ENCODE measurements around the gene ZNF546.

The ZNF546 gene

GRCh38 chr19:39993605-39994004 is 3.3 kb upstream of the ZNF546 start:
- no peaks in the 10 kb centered on the region for H3K27me3 ChIP-seq (ENCODE audit: control insufficient read depth, insufficient read depth, low read length)
- peaks cover 6% of the 10 kb centered on the region for H3K9me3 ChIP-seq (ENCODE audit: control insufficient read depth, insufficient read depth, low read length)
- H3K4me3 ChIP-seq (ENCODE audit: low read depth, low read length): no peak overlapping the region
- H3K9ac ChIP-seq (ENCODE audit: low read depth, low read length): no peak overlapping the region
- H3K36me3 ChIP-seq (ENCODE audit: control insufficient read depth, insufficient read depth, low read length): no peaks in the 10 kb centered on the region
- H3K4me1 ChIP-seq (ENCODE audit: control insufficient read depth, insufficient read depth, low read length): no peaks in the 10 kb centered on the region

- Histone ChIP-seq H3K4me3 (ENCODE audit: low read depth, low read length) (no peak overlapping the region), H3K36me3 (ENCODE audit: control insufficient read depth, insufficient read depth, low read length) (no peaks in the 10 kb centered on the region)
Measured at GRCh38 chr19:39994361-39994760, 2.5 kb upstream of the ZNF546 start.

GRCh38 chr19:39995794-39996193 is 1.1 kb upstream of the ZNF546 start:
- Histone ChIP-seq H3K27me3 (ENCODE audit: control insufficient read depth, insufficient read depth, low read length) (no peaks in the 10 kb centered on the region), H3K4me3 (ENCODE audit: low read depth, low read length) (peak overlapping the region; percentile 95), H3K36me3 (ENCODE audit: control insufficient read depth, insufficient read depth, low read length) (no peaks in the 10 kb centered on the region), H3K4me1 (ENCODE audit: control insufficient read depth, insufficient read depth, low read length) (no peaks in the 10 kb centered on the region), H3K9me3 (ENCODE audit: control insufficient read depth, insufficient read depth, low read length) (peaks cover 6% of the 10 kb centered on the region), H3K9ac (ENCODE audit: low read depth, low read length) (no peak overlapping the region)

More at GRCh38 chr19:39994361-39994760, 2.5 kb upstream of the ZNF546 start:
- Histone ChIP-seq H3K9me3 (ENCODE audit: control insufficient read depth, insufficient read depth, low read length) (peaks cover 6% of the 10 kb centered on the region), H3K27me3 (ENCODE audit: control insufficient read depth, insufficient read depth, low read length) (no peaks in the 10 kb centered on the region), H3K4me1 (ENCODE audit: control insufficient read depth, insufficient read depth, low read length) (no peaks in the 10 kb centered on the region), H3K9ac (ENCODE audit: low read depth, low read length) (no peak overlapping the region)

GRCh38 chr19:39996218-39996810 is 546 bp upstream of the ZNF546 start:
- peak overlapping the region; percentile 70 for H3K9ac ChIP-seq (ENCODE audit: low read depth, low read length)
- no peaks in the 10 kb centered on the region for H3K36me3 ChIP-seq (ENCODE audit: control insufficient read depth, insufficient read depth, low read length)
- peak overlapping the region; percentile 95 for H3K4me3 ChIP-seq (ENCODE audit: low read depth, low read length)
- H3K27me3 ChIP-seq (ENCODE audit: control insufficient read depth, insufficient read depth, low read length): no peaks in the 10 kb centered on the region
- H3K4me1 ChIP-seq (ENCODE audit: control insufficient read depth, insufficient read depth, low read length): no peaks in the 10 kb centered on the region
- H3K9me3 ChIP-seq (ENCODE audit: control insufficient read depth, insufficient read depth, low read length): peaks cover 6% of the 10 kb centered on the region

- Histone ChIP-seq H3K9ac (ENCODE audit: low read depth, low read length) (no peak overlapping the region), H3K9me3 (ENCODE audit: control insufficient read depth, insufficient read depth, low read length) (peaks cover 6% of the 10 kb centered on the region), H3K4me1 (ENCODE audit: control insufficient read depth, insufficient read depth, low read length) (no peaks in the 10 kb centered on the region)
Measured at GRCh38 chr19:39997638-39998216, 867 bp downstream of the ZNF546 start.

GRCh38 chr19:39998501-39998900 is 1.6 kb downstream of the ZNF546 start:
- Histone ChIP-seq H3K9ac (ENCODE audit: low read depth, low read length) (no peak overlapping the region), H3K27me3 (ENCODE audit: control insufficient read depth, insufficient read depth, low read length) (no peaks in the 10 kb centered on the region), H3K4me1 (ENCODE audit: control insufficient read depth, insufficient read depth, low read length) (no peaks in the 10 kb centered on the region), H3K9me3 (ENCODE audit: control insufficient read depth, insufficient read depth, low read length) (peaks cover 5% of the 10 kb centered on the region), H3K36me3 (ENCODE audit: control insufficient read depth, insufficient read depth, low read length) (no peaks in the 10 kb centered on the region), H3K4me3 (ENCODE audit: low read depth, low read length) (no peak overlapping the region)

More at GRCh38 chr19:39997638-39998216, 867 bp downstream of the ZNF546 start:
- Histone ChIP-seq H3K36me3 (ENCODE audit: control insufficient read depth, insufficient read depth, low read length) (no peaks in the 10 kb centered on the region), H3K27me3 (ENCODE audit: control insufficient read depth, insufficient read depth, low read length) (no peaks in the 10 kb centered on the region), H3K4me3 (ENCODE audit: low read depth, low read length) (peak overlapping the region; percentile 95)

- Histone ChIP-seq H3K4me3 (ENCODE audit: low read depth, low read length) (no peak overlapping the region), H3K27me3 (ENCODE audit: control insufficient read depth, insufficient read depth, low read length) (no peaks in the 10 kb centered on the region), H3K36me3 (ENCODE audit: control insufficient read depth, insufficient read depth, low read length) (no peaks in the 10 kb centered on the region), H3K9ac (ENCODE audit: low read depth, low read length) (no peak overlapping the region), H3K9me3 (ENCODE audit: control insufficient read depth, insufficient read depth, low read length) (no peaks in the 10 kb centered on the region), H3K4me1 (ENCODE audit: control insufficient read depth, insufficient read depth, low read length) (no peaks in the 10 kb centered on the region)
Measured at GRCh38 chr19:40005691-40006272, 8.9 kb downstream of the ZNF546 start.

GRCh38 chr19:40006273-40006691 is 9.4 kb downstream of the ZNF546 start:
- Histone ChIP-seq H3K4me3 (ENCODE audit: low read depth, low read length) (no peak overlapping the region), H3K9me3 (ENCODE audit: control insufficient read depth, insufficient read depth, low read length) (no peaks in the 10 kb centered on the region), H3K9ac (ENCODE audit: low read depth, low read length) (no peak overlapping the region), H3K27me3 (ENCODE audit: control insufficient read depth, insufficient read depth, low read length) (no peaks in the 10 kb centered on the region), H3K4me1 (ENCODE audit: control insufficient read depth, insufficient read depth, low read length) (no peaks in the 10 kb centered on the region), H3K36me3 (ENCODE audit: control insufficient read depth, insufficient read depth, low read length) (no peaks in the 10 kb centered on the region)

- Histone ChIP-seq H3K4me1 (ENCODE audit: control insufficient read depth, insufficient read depth, low read length) (no peaks in the 10 kb centered on the region), H3K27me3 (ENCODE audit: control insufficient read depth, insufficient read depth, low read length) (no peaks in the 10 kb centered on the region), H3K4me3 (ENCODE audit: low read depth, low read length) (no peak overlapping the region), H3K36me3 (ENCODE audit: control insufficient read depth, insufficient read depth, low read length) (no peaks in the 10 kb centered on the region), H3K9me3 (ENCODE audit: control insufficient read depth, insufficient read depth, low read length) (peaks cover 10% of the 10 kb centered on the region), H3K9ac (ENCODE audit: low read depth, low read length) (no peak overlapping the region)
Measured at GRCh38 chr19:40009674-40010073, 12.8 kb downstream of the ZNF546 start.

- no peak overlapping the region for H3K4me3 ChIP-seq (ENCODE audit: low read depth, low read length)
- H3K36me3 ChIP-seq (ENCODE audit: control insufficient read depth, insufficient read depth, low read length): no peaks in the 10 kb centered on the region
- no peaks in the 10 kb centered on the region for H3K27me3 ChIP-seq (ENCODE audit: control insufficient read depth, insufficient read depth, low read length)
- H3K4me1 ChIP-seq (ENCODE audit: control insufficient read depth, insufficient read depth, low read length): no peaks in the 10 kb centered on the region
- H3K9ac ChIP-seq (ENCODE audit: low read depth, low read length): no peak overlapping the region
- peaks cover 28% of the 10 kb centered on the region for H3K9me3 ChIP-seq (ENCODE audit: control insufficient read depth, insufficient read depth, low read length)
Measured at GRCh38 chr19:40013991-40014390, 17.1 kb downstream of the ZNF546 start.

GRCh38 chr19:40023969-40024368 is 27.1 kb downstream of the ZNF546 start:
- Histone ChIP-seq H3K9ac (ENCODE audit: low read depth, low read length) (no peak overlapping the region), H3K9me3 (ENCODE audit: control insufficient read depth, insufficient read depth, low read length) (peaks cover 15% of the 10 kb centered on the region), H3K36me3 (ENCODE audit: control insufficient read depth, insufficient read depth, low read length) (no peaks in the 10 kb centered on the region), H3K4me3 (ENCODE audit: low read depth, low read length) (no peak overlapping the region), H3K27me3 (ENCODE audit: control insufficient read depth, insufficient read depth, low read length) (no peaks in the 10 kb centered on the region), H3K4me1 (ENCODE audit: control insufficient read depth, insufficient read depth, low read length) (no peaks in the 10 kb centered on the region)

- no peaks in the 10 kb centered on the region for H3K27me3 ChIP-seq (ENCODE audit: control insufficient read depth, insufficient read depth, low read length)
- H3K4me1 ChIP-seq (ENCODE audit: control insufficient read depth, insufficient read depth, low read length): no peaks in the 10 kb centered on the region
- peaks cover 21% of the 10 kb centered on the region for H3K9me3 ChIP-seq (ENCODE audit: control insufficient read depth, insufficient read depth, low read length)
- H3K4me3 ChIP-seq (ENCODE audit: low read depth, low read length): no peak overlapping the region
- H3K36me3 ChIP-seq (ENCODE audit: control insufficient read depth, insufficient read depth, low read length): no peaks in the 10 kb centered on the region
- H3K9ac ChIP-seq (ENCODE audit: low read depth, low read length): no peak overlapping the region
Measured at GRCh38 chr19:40025938-40026596, 29.2 kb downstream of the ZNF546 start.
